NOMO-1 treated with dmso at 0.1 percent for 144 hours (cell line): ENCODE results near the gene MCM8.

ENCODE experiments used
- DNase-seq: peaks from one replicate; lab custom pipeline; 2025; ENCODE audit not compliant: unreplicated experiment; lab: John Stamatoyannopoulos, UW

MCM8 gene

DNA sequence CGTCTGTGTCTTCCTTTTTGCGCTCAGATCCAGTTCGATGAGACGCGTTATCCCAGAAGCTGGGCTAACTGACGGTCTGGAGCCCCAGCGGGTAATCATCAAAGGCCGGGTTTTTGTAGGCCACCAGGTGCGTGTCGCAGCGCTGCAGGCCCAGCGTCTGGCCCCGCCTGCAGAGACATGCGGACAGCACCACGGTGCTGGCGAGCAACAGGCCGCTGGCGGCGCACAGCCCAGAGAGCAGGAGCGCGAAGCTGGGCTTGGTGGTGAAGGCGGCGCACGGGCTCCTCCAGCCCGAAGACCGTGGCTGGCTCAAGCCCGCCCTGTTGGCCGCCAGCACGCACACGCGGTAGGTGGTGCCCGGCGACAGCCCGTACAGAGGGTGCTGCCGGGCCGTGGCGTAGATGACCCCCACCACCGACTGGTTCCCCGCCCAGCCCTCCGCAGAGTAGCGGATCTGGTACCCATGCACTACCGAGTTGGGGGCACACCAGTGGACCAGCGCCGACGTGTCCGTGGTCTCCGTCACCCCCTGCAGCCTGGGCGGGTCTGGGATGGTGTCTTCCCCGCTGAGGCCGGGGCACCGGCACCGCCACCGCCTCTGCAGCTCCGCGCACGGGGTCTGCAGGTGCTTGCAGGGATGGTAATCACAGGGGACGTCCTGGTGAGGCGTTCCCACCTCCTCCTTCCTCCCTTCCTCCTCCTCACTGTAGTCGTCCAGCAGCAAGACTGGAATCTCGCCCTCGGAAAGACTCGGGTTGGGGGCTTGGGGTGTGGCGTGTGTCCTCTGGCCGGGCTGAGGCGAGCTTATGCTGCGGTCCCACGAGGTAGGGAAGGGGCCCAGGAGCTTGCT lies 90.7 kb downstream of the MCM8 start:
- no peak for DNase-seq

DNA sequence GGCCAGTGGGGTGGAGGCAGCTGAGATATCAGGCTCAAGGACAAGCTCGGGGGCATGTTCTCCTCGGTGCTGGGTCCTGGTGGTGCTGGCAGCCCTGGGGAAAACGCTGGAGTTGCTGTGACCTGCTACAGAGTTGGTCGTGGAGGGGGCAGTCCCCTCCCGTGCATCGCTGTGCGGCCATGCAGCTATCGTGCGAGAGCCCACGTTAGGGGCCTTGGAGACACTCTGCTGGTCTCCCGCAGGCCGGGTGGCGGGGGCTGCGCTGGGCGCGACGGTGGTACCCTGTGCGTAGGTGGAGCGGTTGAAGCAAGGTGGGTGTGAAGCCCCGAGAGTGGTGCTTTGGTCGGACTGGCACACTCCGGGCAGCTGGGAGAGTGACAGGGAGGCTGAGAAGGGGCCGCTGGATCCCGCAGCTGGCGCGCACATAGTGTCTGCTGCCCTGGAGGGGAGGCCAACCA lies 91.4 kb downstream of the MCM8 start:
- no peak for DNase-seq

DNA sequence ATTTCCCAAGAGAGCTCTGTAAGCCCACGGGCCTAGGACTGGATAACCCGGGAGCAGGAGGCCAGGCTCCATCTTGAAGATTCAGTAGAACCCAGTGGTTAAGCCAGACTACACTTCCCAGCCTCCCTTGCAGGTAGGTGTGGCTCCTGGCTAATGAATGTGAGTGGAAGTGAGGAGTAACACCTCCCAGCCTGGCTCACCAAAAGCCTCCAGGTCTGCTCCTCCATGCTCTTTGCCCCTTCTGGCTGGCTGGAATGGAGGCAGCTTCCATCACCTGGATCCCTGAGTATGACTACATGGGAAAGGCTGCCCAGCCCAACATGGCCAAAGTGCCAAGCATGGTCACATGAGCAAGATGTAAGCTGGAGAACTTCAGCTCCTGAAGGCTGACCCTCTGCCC lies 93.7 kb downstream of the MCM8 start:
- DNase-seq = no peak

DNA sequence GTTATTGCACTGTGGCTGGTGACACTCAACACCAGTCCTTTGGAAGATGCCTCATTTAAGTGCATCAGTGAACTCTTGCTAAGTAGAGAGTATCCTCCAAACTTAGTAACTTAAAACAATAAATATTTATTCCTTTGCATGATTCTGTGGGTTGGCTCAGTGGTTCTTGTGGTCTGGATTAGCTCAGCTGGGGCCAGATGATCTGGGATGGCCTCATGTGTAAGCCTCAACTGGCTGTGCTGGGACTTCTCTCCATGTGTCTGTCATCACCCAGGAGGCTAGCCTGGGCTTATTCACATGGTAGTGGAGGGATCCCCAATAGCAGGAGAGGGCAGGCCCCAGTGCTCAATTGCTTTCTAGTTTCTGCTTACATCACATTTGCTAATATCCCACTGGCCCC lies 95.1 kb downstream of the MCM8 start:
- DNase-seq = no peak

DNA sequence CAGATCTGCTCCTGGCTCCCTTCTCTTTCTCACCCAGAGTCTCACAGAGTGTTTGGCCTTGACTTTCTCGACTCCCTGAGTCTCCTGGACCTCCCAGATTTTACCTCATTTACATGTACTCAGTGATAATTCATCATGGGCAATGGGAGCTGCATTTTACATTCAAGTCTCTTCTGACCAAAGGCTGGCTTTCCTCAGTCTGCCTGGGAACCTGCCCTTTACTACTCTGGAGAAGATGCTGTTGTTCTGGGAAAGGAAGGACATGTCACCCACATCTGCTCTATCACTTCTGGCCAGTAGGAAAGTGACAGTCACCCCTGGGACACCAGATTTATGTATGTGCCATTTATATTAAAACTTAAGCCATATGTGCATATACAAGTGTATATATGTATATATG lies 96.0 kb downstream of the MCM8 start:
- DNase-seq = no peak

DNA sequence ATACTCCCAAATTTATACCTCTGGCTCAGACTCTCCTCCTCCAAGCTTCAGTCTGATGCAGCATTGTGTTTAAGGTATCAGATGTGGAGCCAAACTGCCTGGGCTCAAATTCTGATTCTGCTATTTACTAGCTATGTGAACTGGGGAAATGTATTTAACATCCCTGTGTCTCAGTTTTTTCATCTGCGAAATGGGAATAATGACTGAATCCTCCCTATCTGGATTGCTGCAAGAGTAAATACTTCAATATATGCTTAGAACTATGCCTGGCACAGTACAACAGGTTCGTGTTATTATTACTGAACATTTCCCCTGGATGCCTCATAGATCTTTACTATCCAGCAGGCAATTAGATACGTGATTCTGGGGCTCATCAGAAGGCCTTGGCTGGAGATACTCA lies 97.9 kb downstream of the MCM8 start:
- no peak for DNase-seq
